Right lobe of liver (tissue), 6 donors: ENCODE results near the gene RBM38. TPM values are rescaled to one million over a fixed set of nuclear protein-coding genes. Genes with fewer than 3 reads are reported as not detected.

Experiments used
- ATAC-seq, 4 donors: fragments of 200-7000 bp; cut with Tn5 transposase; one replicate each; pipeline ENCODE4 v1.9.1; 2020; ENCODE audit warnings: mild to moderate bottlenecking in 4 of 4, moderate library complexity in 4 of 4
- DNase-seq, 3 donors: peaks; one replicate each; pipeline ENCODE4 v3.0.0-alpha.2; 2020
- H3K27ac ChIP-seq, 3 donors: fragments of 200-600 bp; one replicate each; pipeline ENCODE4 v1.8.0; 2022
- H3K27me3 ChIP-seq, 2 donors: fragments of 200-600 bp; one replicate each; pipeline ENCODE4 v1.8.0; 2022
- H3K36me3 ChIP-seq, 4 donors: fragments of 200-600 bp; sonication (generic) in 1 of 4; one replicate each; pipeline versions ENCODE4 v1.5.1 to v1.8.0; 2017 to 2022; ENCODE audit warnings: control low read depth in 1 of 4
- H3K4me1 ChIP-seq, 4 donors: fragments of 200-600 bp; sonication (generic) in 1 of 4; one replicate each; pipeline versions ENCODE4 v1.5.1 to v1.8.0; 2017 to 2022; ENCODE audit warnings: control low read depth in 1 of 4
- H3K4me3 ChIP-seq, 3 donors: fragments of 200-600 bp; one replicate each; pipeline ENCODE4 v1.8.0; 2022
- H3K9me3 ChIP-seq, 4 donors: fragments of 200-600 bp; sonication (generic) in 1 of 4; one replicate each; pipeline versions ENCODE4 v1.5.1 to v1.8.0; 2017 to 2022; ENCODE audit warnings: control low read depth in 1 of 4
- POLR2A ChIP-seq: fragments of 450-650 bp; IDR thresholded peaks from one replicate; pipeline ENCODE4 v1.6.1; 2017; ENCODE audit warnings: antibody characterized with exemption, mild to moderate bottlenecking
- WGBS: methylation state at CpG from one replicate; pipeline ENCODE4 v1.1.6; 2018; ENCODE audit warnings: low coverage, low lambda C conversion rate; ENCODE audit not compliant: insufficient coverage; ENCODE audit errors: missing lambda C conversion rate; 5-methylcytosine and 5-hydroxymethylcytosine counted together
- intact Hi-C, 2 donors: fragments of 100-400 bp; cut with DNase I; formaldehyde crosslinking; loops; one replicate each; pipeline versions ENCODE4 v1.11.2 to v1.14.1; 2022
- total RNA-seq, 6 experiments: library from RNA; depleted of rRNA in 2 of 6; stranded (reverse); fragments of >200 nt in 2 of 6; fragmentation: NEBNext Ultra II Directional in 3 of 6; extraction: Animal tissue kit (Norgen Biotek cat#: 25700) in 3 of 6; gene quantifications; one replicate each; pipeline versions ENCODE4 v1.1.0 to v1.2.4, GENCODE V29; 2016 to 2023
- TF ChIP-seq, protein P1 (sequence below), 4 donors: fragments of 200-600 bp in 3 of 4; fragments of 450-650 bp in 1 of 4; IDR thresholded peaks; one replicate each; pipeline versions ENCODE4 v1.5.1 to v1.8.0; 2016 to 2022; ENCODE audit warnings: antibody characterized with exemption in 4 of 4, mild to moderate bottlenecking in 2 of 4
- donor health status: DM: no; HTN: yes; CAD: no.
- donor health status: DM: no; HTN: no; CAD: no.
- donor health status: DM: no; HTN: no; CAD: no.
- donor health status: DM: no; HTN: yes; CAD: no.
- donor health status: DM: no; HTN: yes; CAD: no.

Gene RBM38
- total RNA-seq, 6 experiments from 2014 or later = 3.9 to 16.9 (median 9.6) TPM

DNA sequence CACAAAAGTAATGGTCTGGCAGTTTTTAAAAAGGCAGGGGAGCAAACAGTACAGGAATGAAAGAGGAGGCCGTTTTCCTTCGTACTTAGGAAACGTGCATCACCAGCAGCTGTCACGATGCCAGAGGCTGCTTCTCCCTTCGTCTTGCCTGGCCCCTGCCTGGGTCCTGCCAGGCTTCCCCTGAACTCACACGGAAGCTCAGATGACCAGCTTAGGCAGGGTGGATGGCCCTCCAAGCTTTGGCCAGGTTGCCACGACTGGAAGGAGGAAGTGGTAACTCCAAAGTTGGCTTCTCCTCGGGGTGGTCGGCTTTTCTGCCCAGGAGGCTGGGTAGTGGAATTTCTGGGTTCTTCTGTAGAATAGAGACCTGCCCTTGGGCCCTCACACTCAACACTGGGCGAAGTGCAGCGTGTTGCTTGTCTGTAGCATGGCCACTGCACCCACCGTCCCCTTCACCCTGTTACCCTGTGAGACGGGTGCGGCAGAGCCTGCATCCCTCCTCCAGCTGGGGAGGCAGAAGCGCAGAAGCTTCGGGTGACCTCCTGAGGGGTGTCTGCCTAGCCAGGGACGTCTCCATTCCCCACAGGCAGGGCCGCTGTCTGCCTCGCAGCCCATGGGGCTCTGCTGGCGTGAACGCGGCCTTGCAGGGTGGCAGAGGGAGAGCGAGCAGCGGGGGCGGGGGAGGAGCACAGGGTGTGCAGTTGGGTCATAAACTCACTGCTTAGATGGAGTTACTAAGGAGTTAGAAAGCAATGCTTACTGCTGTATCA is 18.4 kb upstream of the RBM38 start:
- TF ChIP-seq POLR2A = no peak
- TF ChIP-seq, protein P1, sequence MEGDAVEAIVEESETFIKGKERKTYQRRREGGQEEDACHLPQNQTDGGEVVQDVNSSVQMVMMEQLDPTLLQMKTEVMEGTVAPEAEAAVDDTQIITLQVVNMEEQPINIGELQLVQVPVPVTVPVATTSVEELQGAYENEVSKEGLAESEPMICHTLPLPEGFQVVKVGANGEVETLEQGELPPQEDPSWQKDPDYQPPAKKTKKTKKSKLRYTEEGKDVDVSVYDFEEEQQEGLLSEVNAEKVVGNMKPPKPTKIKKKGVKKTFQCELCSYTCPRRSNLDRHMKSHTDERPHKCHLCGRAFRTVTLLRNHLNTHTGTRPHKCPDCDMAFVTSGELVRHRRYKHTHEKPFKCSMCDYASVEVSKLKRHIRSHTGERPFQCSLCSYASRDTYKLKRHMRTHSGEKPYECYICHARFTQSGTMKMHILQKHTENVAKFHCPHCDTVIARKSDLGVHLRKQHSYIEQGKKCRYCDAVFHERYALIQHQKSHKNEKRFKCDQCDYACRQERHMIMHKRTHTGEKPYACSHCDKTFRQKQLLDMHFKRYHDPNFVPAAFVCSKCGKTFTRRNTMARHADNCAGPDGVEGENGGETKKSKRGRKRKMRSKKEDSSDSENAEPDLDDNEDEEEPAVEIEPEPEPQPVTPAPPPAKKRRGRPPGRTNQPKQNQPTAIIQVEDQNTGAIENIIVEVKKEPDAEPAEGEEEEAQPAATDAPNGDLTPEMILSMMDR (IDR thresholded peaks at IDR 0.05) = no peak
- ATAC-seq = no peak
- 84% methylated on average over 10 of the region's 25 CpGs for WGBS
- DNase-seq = no peak
- no peak overlapping the region for H3K4me3 ChIP-seq
- no peaks in the 10 kb centered on the region for H3K27me3 ChIP-seq
- intact Hi-C loops = no loop called here
- H3K9me3 ChIP-seq = no peaks in the 10 kb centered on the region
- H3K27ac ChIP-seq = no peak overlapping the region
- H3K4me1 ChIP-seq = no peaks in the 10 kb centered on the region
- peaks cover 0 to 75% (median 34%) of the 10 kb centered on the region in 4 donors for H3K36me3 ChIP-seq

GRCh38 chr20:57374343-57374930 is 16.8 kb upstream of the RBM38 start:
- 85% methylated on average over 5 of the region's 12 CpGs for WGBS
- ATAC-seq (no peak), DNase-seq (no peak)
- Histone ChIP-seq H3K9me3 (no peaks in the 10 kb centered on the region), H3K27me3 (no peaks in the 10 kb centered on the region), H3K36me3 (peaks cover 0 to 72% (median 28%) of the 10 kb centered on the region in 4 donors), H3K4me3 (no peak overlapping the region), H3K27ac (peak overlapping the region in 1 of 3 donors; percentile 47), H3K4me1 (no peaks in the 10 kb centered on the region)
- TF ChIP-seq, protein P1 (IDR thresholded peaks at IDR 0.05) = no peak
- TF ChIP-seq POLR2A = no peak
- intact Hi-C loops = no loop called here

GRCh38 chr20:57374931-57375651 is 16.1 kb upstream of the RBM38 start:
- Histone ChIP-seq H3K4me1 (no peaks in the 10 kb centered on the region), H3K36me3 (peaks cover 0 to 65% (median 25%) of the 10 kb centered on the region in 4 donors), H3K4me3 (no peak overlapping the region), H3K27ac (peak overlapping the region in 1 of 3 donors; percentile 47), H3K27me3 (no peaks in the 10 kb centered on the region), H3K9me3 (no peaks in the 10 kb centered on the region)
- DNase-seq (peak in 1 of 3 donors; percentile 68), ATAC-seq (peak; percentile 66 to 74 (median 69))
- intact Hi-C loops = loop anchor here in 1 of 2 donors (5.0 kb wide), 1 partner anchor 127 kb away; no protein-coding TSS in a partner anchor
- WGBS = 53% methylated on average over 9 of the region's 14 CpGs
- TF ChIP-seq, protein P1 (IDR thresholded peaks at IDR 0.05) = no peak
- no peak for TF ChIP-seq POLR2A

- H3K4me3 ChIP-seq = no peak overlapping the region
- no peak for DNase-seq
Observed at GRCh38 chr20:57375652-57376230, 15.5 kb upstream of the RBM38 start.

More at GRCh38 chr20:57375652-57376230, 15.5 kb upstream of the RBM38 start:
- WGBS = 73% methylated on average over 8 of the region's 10 CpGs
- no peak for TF ChIP-seq POLR2A
- TF ChIP-seq, protein P1 (IDR thresholded peaks at IDR 0.05) = no peak
- Histone ChIP-seq H3K4me1 (no peaks in the 10 kb centered on the region), H3K9me3 (no peaks in the 10 kb centered on the region), H3K27ac (peak overlapping the region in 1 of 3 donors; percentile 47), H3K27me3 (no peaks in the 10 kb centered on the region), H3K36me3 (peaks cover 0 to 59% (median 22%) of the 10 kb centered on the region in 4 donors)
- intact Hi-C loops = loop anchor here in 1 of 2 donors (5.0 kb wide), 1 partner anchor 127 kb away; no protein-coding TSS in a partner anchor
- ATAC-seq = peak; percentile 22 to 53 (median 44)
